H1 (cell line): ENCODE measurements around the gene RAB2B. TPM values are rescaled to one million over a fixed set of nuclear protein-coding genes. Genes with fewer than 3 reads are reported as not detected.

Experiments
- CTCF ChIA-PET: fragments of 300-600 bp; sonication (Branson Sonifier 250); formaldehyde crosslinking; loops from one replicate; lab custom pipeline; 2021; ENCODE audit not compliant: partially characterized antibody; lab: Charles Lee
- POLR2A ChIA-PET: fragments of 300-600 bp; sonication (Branson Sonifier 250); formaldehyde crosslinking; loops from one replicate; lab custom pipeline; 2021; ENCODE audit warnings: inconsistent platforms; ENCODE audit not compliant: partially characterized antibody; lab: Charles Lee
- DNase-seq, 2 experiments: peaks; one replicate each; pipeline versions ENCODE4 v3.0.0 to v3.0.0-alpha.2; 2010 to 2022; ENCODE audit warnings: low spot score in 2 of 2, low read depth in 1 of 2, mixed read lengths in 1 of 2
- FAIRE-seq: peaks from 2 replicates; lab custom pipeline; 2011; peaks lifted over from hg19 to GRCh38; lab: Jason Lieb, UNC
- H2AFZ ChIP-seq: 2 replicates; pipeline ENCODE4 v1.8.1; 2012; ENCODE audit warnings: low read length, inconsistent platforms
- H2AK5ac ChIP-seq: 2 replicates; pipeline ENCODE4 v1.6.1; 2013; ENCODE audit warnings: low read depth, low read length
- H2BK120ac ChIP-seq: replicated peaks from 2 replicates; pipeline ENCODE3; 2013; ENCODE audit warnings: low read depth, low read length, inconsistent platforms
- H2BK12ac ChIP-seq: 2 replicates; pipeline ENCODE4 v1.6.1; 2013; ENCODE audit warnings: low read depth, low read length
- H2BK15ac ChIP-seq: 2 replicates; pipeline ENCODE4 v1.6.1; 2013; ENCODE audit warnings: low read length
- H2BK20ac ChIP-seq: 2 replicates; pipeline ENCODE4 v1.6.1; 2013; ENCODE audit warnings: low read length
- H2BK5ac ChIP-seq: 2 replicates; pipeline ENCODE4 v1.6.1; 2013; ENCODE audit warnings: low read depth, low read length
- H3K14ac ChIP-seq: 2 replicates; pipeline ENCODE4 v1.6.1; 2013; ENCODE audit warnings: inconsistent platforms; ENCODE audit not compliant: insufficient read length
- H3K18ac ChIP-seq: 2 replicates; pipeline ENCODE4 v1.6.1; 2013; ENCODE audit warnings: low read length; ENCODE audit errors: extremely low read depth
- H3K23ac ChIP-seq: 2 replicates; pipeline ENCODE4 v1.6.1; 2013; ENCODE audit warnings: inconsistent platforms; ENCODE audit not compliant: insufficient read length
- H3K23me2 ChIP-seq: 2 replicates; pipeline ENCODE4 v1.6.1; 2013; ENCODE audit warnings: low read depth, low read length
- H3K27ac ChIP-seq: 2 replicates; pipeline ENCODE4 v1.6.1; 2011; ENCODE audit warnings: low read depth, low read length, inconsistent platforms
- H3K27me3 ChIP-seq, 4 experiments: replicated peaks in 1 of 4; 1 replicate in 1 of 4; 2 replicates in 3 of 4; pipeline versions ENCODE4 v1.6.1 to v1.8.1; 2011 to 2013; ENCODE audit warnings: low read length in 3 of 4, mild to moderate bottlenecking in 3 of 4, inconsistent platforms in 2 of 4, mixed read lengths in 2 of 4, moderate library complexity in 1 of 4; ENCODE audit not compliant: control insufficient read depth in 3 of 4, insufficient read depth in 3 of 4; ENCODE audit errors: extremely low read depth in 1 of 4
- H3K36me3 ChIP-seq, 4 experiments: 2 replicates each; pipeline versions ENCODE4 v1.6.1 to v1.8.1; 2011 to 2013; ENCODE audit warnings: mild to moderate bottlenecking in 4 of 4, low read length in 3 of 4, moderate library complexity in 2 of 4, control low read depth in 1 of 4, inconsistent platforms in 1 of 4; ENCODE audit not compliant: insufficient read depth in 4 of 4, control insufficient read depth in 2 of 4
- H3K4ac ChIP-seq: replicated peaks from 2 replicates; pipeline ENCODE3; 2013; ENCODE audit warnings: low read length, low read depth, mixed read lengths, inconsistent platforms; ENCODE audit not compliant: insufficient read length
- H3K4me1 ChIP-seq, 4 experiments: replicated peaks in 1 of 4; 1 replicate in 1 of 4; 2 replicates in 3 of 4; pipeline versions ENCODE4 v1.6.1 to v1.8.1; 2011 to 2013; ENCODE audit warnings: low read length in 3 of 4, inconsistent platforms in 2 of 4, mixed read lengths in 1 of 4; ENCODE audit not compliant: insufficient read depth in 4 of 4, control insufficient read depth in 3 of 4
- H3K4me2 ChIP-seq, 2 experiments: 2 replicates each; pipeline versions ENCODE4 v1.6.1 to v1.8.1; 2011 to 2013; ENCODE audit warnings: low read depth in 2 of 2, low read length in 2 of 2, control low read depth in 1 of 2, inconsistent platforms in 1 of 2, mild to moderate bottlenecking in 1 of 2; ENCODE audit not compliant: insufficient read depth in 1 of 2
- H3K4me3 ChIP-seq, 4 experiments: fragments of 200-600, 300-600 bp in 1 of 4; sonication (generic), shearing (Covaris generic), sonication (Bioruptor Twin) in 1 of 4; 2 replicates each; pipeline versions ENCODE4 v1.5.1 to v1.8.1; 2011 to 2016; ENCODE audit warnings: low read length in 4 of 4, low read depth in 3 of 4, control low read depth in 2 of 4, inconsistent platforms in 2 of 4, mild to moderate bottlenecking in 2 of 4, mixed read lengths in 1 of 4, moderate library complexity in 1 of 4; ENCODE audit not compliant: insufficient read depth in 2 of 4; ENCODE audit errors: extremely low read depth in 1 of 4
- H3K56ac ChIP-seq: replicated peaks from 2 replicates; pipeline ENCODE3; 2013; ENCODE audit warnings: low read depth, mild to moderate bottlenecking, mixed read lengths, low read length, inconsistent platforms; ENCODE audit not compliant: insufficient read length
- H3K79me1 ChIP-seq: 2 replicates; pipeline ENCODE4 v1.6.1; 2013; ENCODE audit warnings: low read depth, low read length, control low read depth
- H3K79me2 ChIP-seq, 2 experiments: 2 replicates each; pipeline versions ENCODE4 v1.6.1 to v1.8.1; 2012 to 2013; ENCODE audit warnings: low read length in 2 of 2, mild to moderate bottlenecking in 2 of 2, inconsistent platforms in 1 of 2; ENCODE audit not compliant: insufficient read depth in 2 of 2, control insufficient read depth in 1 of 2
- H3K9ac ChIP-seq, 4 experiments: replicated peaks in 1 of 4; 1 replicate in 1 of 4; 2 replicates in 3 of 4; pipeline versions ENCODE4 v1.6.1 to v1.8.1; 2011 to 2013; ENCODE audit warnings: low read depth in 3 of 4, low read length in 3 of 4, control low read depth in 2 of 4, mild to moderate bottlenecking in 2 of 4, moderate library complexity in 2 of 4, inconsistent platforms in 1 of 4; ENCODE audit errors: extremely low read depth in 1 of 4
- H3K9me3 ChIP-seq, 2 experiments: 2 replicates each; pipeline versions ENCODE4 v1.6.1 to v1.8.1; 2012 to 2013; ENCODE audit warnings: mild to moderate bottlenecking in 2 of 2, moderate library complexity in 2 of 2, control low read depth in 1 of 2, inconsistent platforms in 1 of 2, low read depth in 1 of 2, low read length in 1 of 2, mixed read lengths in 1 of 2; ENCODE audit not compliant: insufficient read depth in 2 of 2
- H4K20me1 ChIP-seq, 2 experiments: replicated peaks in 1 of 2; 2 replicates each; pipeline versions ENCODE3 to v1.8.1; 2011 to 2013; ENCODE audit warnings: inconsistent platforms in 2 of 2, low read length in 2 of 2, mild to moderate bottlenecking in 1 of 2; ENCODE audit not compliant: insufficient read depth in 2 of 2, control insufficient read depth in 1 of 2
- H4K5ac ChIP-seq: 2 replicates; pipeline ENCODE4 v1.6.1; 2013; ENCODE audit warnings: low read length, low read depth, mixed read lengths, inconsistent platforms; ENCODE audit not compliant: insufficient read length
- H4K8ac ChIP-seq: 2 replicates; pipeline ENCODE4 v1.8.0; 2013; ENCODE audit warnings: mild to moderate bottlenecking, moderate library complexity, low read length, inconsistent platforms; ENCODE audit not compliant: insufficient read depth; ENCODE audit errors: extremely low read depth
- H4K91ac ChIP-seq: replicated peaks from 2 replicates; pipeline ENCODE3; 2013; ENCODE audit warnings: low read length, mixed read lengths, inconsistent platforms; ENCODE audit not compliant: insufficient read length
- POLR2A ChIP-seq, 2 experiments: IDR thresholded peaks; 1 replicate in 1 of 2; 2 replicates in 1 of 2; pipeline ENCODE4 v1.6.1; 2011; ENCODE audit warnings: low read depth in 2 of 2, low read length in 2 of 2, mild to moderate bottlenecking in 2 of 2; ENCODE audit errors: control extremely low read depth in 1 of 2
- WGBS, 2 experiments: shearing (Covaris generic) in 1 of 2; methylation state at CpG; one replicate each; pipeline versions ENCODE4 v1.1.6 to v1.1.7; 2013 to 2015; ENCODE audit warnings: low lambda C conversion rate in 2 of 2, mixed read lengths in 2 of 2, inconsistent platforms in 1 of 2, low coverage in 1 of 2, missing lambda C conversion rate in 1 of 2; ENCODE audit not compliant: insufficient replicate concordance in 2 of 2, insufficient coverage in 1 of 2, insufficient read length in 1 of 2; ENCODE audit errors: extremely low coverage in 1 of 2, missing lambda C conversion rate in 1 of 2; 5-methylcytosine and 5-hydroxymethylcytosine counted together
- polyA plus RNA-seq, 7 experiments: library from polyadenylated mRNA; depleted of rRNA in 3 of 7; stranded (reverse) in 5 of 7; unstranded in 2 of 7; fragments of >200 nt in 5 of 7; fragments of 200-250 nt in 2 of 7; gene quantifications; 1 replicate in 5 of 7; 2 replicates in 1 of 7; 4 replicates in 1 of 7; pipeline versions ENCODE4 v1.2.1 to v1.2.3, GENCODE V29; 2011 to 2013; ENCODE audit warnings: missing spikeins in 2 of 7, mixed read lengths in 2 of 7
- total RNA-seq: library from RNA; stranded (reverse); fragmentation: NEBNext Ultra II Directional; extraction: Animal tissue kit (Norgen Biotek cat#: 25700); gene quantifications from 2 replicates; pipeline ENCODE4 v1.2.1, GENCODE V29; 2021

Gene RAB2B
- total and polyA plus RNA-seq, 2 of the 8 experiments (the other 6 are each of a cell fraction or from before 2014, with no cell fraction given), result 23.4 to 26.1 TPM

- DNase-seq, result peak; percentile 95 to 100
- Histone ChIP-seq H2BK5ac (peak overlapping the region; percentile 72), H3K4me2 (peak overlapping the region; percentile 84 to 93), H3K79me2 (peaks cover 21 to 84% of the 10 kb centered on the region in 2 experiments), H2BK15ac (no peak overlapping the region), H3K9me3 (no peaks in the 10 kb centered on the region), H3K56ac (no peak overlapping the region), H3K4ac (no peak overlapping the region), H2BK120ac (no peak overlapping the region), H3K18ac (peak overlapping the region; percentile 51; the same call in 1 of the 2 replicates), H4K5ac (peak overlapping the region; percentile 35), H3K4me3 (peak overlapping the region; percentile 48 to 76 (median 67)), H2AK5ac (no peak overlapping the region), H2BK12ac (no peak overlapping the region; the same call in 1 of the 2 replicates), H4K8ac (peak overlapping the region; percentile 77; the same call in 1 of the 2 replicates), H3K23ac (no peak overlapping the region), H3K9ac (peak overlapping the region; percentile 49 to 85 (median 60)), H3K27me3 (no peaks in the 10 kb centered on the region), H3K4me1 (peaks cover 0 to 5% (median 1%) of the 10 kb centered on the region in 4 experiments; a peak in 4 of 7 replicates), H2BK20ac (no peak overlapping the region), H3K36me3 (no peaks in the 10 kb centered on the region; a peak in 1 of 8 replicates), H2AFZ (peak overlapping the region; percentile 18; the same call in 1 of the 2 replicates), H3K14ac (no peak overlapping the region), H3K23me2 (peaks cover 4% of the 10 kb centered on the region; the same call in 1 of the 2 replicates), H4K91ac (no peak overlapping the region), H3K27ac (peak overlapping the region; percentile 73), H4K20me1 (peaks cover 2 to 3% of the 10 kb centered on the region in 2 experiments), H3K79me1 (peaks cover 6% of the 10 kb centered on the region; the same call in 1 of the 2 replicates)
- ChIA-PET POLR2A (interaction anchor here (0.5 to 3.7 kb wide), 26 partner anchors 9 to 172 kb away, joined by 3 to 62 read pairs (median 4); partner anchors contain the start of genes CHD8, METTL3, RAB2B and SALL2), CTCF (interaction anchor here (0.9 to 2.2 kb wide), 5 partner anchors 12 to 52 kb away, joined by 3 to 11 read pairs (median 5); partner anchors contain the start of genes CHD8 and TOX4)
- WGBS, 2 experiments, result 16% methylated on average over 20 of the region's 33 CpGs; no CpG with 5 or more reads in 1 of the 2 experiments
- FAIRE-seq, result peak; percentile 78
- peak; percentile 54 to 79 for TF ChIP-seq POLR2A (IDR thresholded peaks at IDR 0.05; ENCODE audit: control extremely low read depth in 1 of 2, low read depth in 2 of 2, low read length in 2 of 2)
Observed at GRCh38 chr14:21437063-21437901, 39.5 kb downstream of the RAB2B start.
